Stimulated activated CD4-positive, alpha-beta T cell treated with anti-CD3 and anti-CD28 coated beads, Interleukin-4, amount 100 ng/mL, for 48 hours (primary cell): ENCODE data around the gene LRP5.

Experiments used
- DNase-seq, 2 donors: peaks; one replicate each; pipeline ENCODE4 v3.0.0-alpha.2; 2020; ENCODE audit warnings: low read depth in 2 of 2

LRP5 gene

GRCh38 chr11:68347345-68347744 lies 35.0 kb downstream of the LRP5 start:
- DNase-seq, result no peak

- no peak for DNase-seq
These were observed 35.5 kb downstream of the LRP5 start for GRCh38 chr11:68347841-68348240.

DNA sequence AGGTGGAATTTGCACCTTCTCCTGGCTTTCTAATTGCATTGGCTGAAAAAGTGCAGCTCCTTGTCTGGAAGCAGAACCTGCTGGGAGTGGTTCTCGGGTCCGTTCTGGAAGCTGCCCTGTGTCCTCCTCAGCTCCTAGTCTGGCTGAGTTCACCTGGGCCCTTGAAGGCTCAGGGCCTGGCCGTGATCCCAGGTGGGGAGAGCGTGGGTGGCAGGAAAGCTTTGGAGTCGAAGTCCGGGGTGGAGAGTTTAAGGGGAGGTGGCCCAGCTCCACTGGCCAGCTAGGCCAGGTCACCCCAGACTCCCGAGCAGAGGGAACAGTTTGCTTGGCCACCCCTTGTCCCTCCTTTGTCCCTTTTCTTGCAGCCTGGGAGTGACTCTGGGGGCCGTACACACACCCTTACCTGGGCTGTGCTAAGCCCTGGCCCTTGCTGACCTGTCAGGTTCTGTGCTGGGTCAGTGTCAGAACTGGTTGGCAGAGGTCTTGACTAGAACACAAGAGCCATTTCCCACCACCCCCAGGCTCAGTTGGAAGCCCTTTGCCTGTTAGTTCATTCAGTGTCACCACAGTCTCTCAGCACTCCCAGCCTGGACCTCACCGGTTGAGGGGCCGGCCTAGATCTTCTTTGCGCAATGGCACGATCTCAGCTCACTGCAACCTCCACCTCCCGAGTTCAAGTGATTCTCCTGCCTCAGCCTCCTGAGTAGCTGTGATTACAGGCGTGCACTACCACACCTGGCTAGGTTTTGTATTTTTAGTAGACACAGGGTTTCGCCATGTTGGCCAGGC lies 37.3 kb downstream of the LRP5 start:
- DNase-seq, result no peak

- no peak for DNase-seq
These were observed 38.5 kb downstream of the LRP5 start for GRCh38 chr11:68350759-68351449.

DNA sequence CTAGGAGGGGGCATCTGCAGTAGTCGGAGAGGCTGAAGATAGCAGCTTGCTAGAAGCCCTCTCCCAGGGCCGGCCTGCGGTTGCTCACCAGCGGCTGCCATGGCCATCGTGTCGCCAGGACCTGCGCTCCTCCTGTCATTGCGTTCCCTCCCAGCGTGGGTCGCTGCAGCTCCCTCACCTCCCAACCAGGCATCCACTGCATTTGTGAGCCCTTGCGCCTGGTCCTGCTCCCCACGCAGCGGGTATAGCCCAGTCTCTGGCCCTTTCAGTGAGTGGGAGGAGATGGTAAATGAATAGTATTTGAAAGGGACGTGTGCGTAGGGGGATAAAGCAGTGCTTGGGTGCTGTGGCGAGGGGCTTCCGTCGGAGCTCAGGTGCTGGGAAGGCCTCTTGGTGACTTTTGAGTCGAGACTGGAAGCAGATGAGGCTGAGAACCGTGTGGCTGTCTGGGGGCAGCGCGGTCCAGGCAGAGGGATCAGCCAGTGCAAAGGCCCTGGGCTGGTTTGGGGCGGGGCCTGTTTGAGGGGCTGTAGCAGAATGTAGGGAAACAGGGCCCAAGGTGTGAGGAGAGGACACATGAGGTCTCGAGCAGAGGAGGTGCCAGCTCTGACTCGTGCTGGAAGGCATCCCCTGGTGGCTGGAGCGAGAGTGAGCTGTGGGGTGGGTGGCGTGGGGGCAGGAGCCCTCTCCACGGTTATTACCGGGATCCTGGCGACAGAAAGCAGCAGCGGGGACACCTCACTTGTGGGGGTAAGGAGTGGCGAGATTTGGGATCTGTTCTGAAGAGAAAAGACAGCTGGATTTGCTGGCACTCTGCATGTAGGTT lies 39.3 kb downstream of the LRP5 start:
- DNase-seq, result no peak

DNA sequence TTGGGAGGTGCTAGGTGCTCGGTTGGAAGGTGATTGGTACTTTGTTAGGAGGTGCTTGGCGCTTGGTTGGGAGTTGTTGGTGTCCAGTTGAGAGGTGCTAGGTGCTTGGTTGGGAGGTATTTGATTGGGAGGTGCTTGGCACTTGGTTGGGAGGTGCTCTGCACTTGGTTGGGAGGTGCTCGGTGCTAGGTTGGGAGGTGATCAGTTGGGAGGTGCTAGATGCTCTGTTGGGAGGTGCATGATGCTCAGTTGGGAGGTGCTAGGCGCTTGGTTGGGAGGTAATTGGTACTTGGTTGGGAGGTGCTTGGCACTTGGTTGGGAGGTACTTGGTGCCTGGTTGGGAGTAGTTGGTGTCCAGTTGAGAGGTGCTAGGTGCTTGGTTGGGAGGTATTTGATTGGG lies 40.2 kb downstream of the LRP5 start:
- DNase-seq, result no peak

DNA sequence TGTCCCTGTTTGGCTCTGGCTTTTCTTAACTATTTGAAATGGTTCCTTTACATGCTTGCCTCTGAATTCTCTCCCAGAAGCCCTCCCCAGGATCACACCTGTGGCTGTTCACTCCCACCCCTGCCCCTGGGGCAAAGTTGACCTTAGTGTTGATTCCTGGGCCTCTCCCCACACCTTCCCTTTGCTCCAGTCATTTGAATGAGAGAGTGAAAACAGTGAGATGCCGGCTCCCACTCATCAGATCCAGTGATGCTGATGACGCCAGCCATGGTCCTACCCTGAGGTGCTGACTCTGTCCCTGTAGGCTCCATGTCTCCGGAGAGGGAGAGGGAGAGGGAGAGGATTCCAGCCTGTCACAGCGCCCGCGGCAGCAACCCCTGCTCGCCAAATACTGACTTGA lies 40.7 kb downstream of the LRP5 start:
- DNase-seq, result no peak

- DNase-seq, result no peak
These were observed 41.3 kb downstream of the LRP5 start for GRCh38 chr11:68353669-68354068.

- no peak for DNase-seq
These were observed 41.9 kb downstream of the LRP5 start for GRCh38 chr11:68354148-68354872.

DNA sequence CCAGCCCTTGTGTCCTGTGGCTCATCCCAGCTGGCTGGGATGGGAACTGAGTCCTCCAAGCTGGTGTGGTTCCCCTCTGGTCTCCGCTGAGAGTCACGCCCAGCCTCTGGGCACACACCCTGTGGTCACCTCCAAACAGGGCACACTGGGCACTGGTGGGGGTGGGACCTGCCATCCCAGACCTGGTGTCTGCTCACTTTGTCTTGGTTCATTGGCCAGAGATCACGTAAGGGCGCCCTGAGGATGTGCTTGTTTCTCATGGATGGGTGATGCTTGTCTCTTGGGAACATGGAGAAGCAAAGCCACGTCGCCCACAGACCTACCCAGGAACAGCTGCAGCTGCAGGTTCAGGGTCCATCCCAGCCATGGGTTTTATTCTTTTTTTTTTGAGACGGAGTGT lies 43.1 kb downstream of the LRP5 start:
- no peak for DNase-seq

- no peak for DNase-seq
These were observed 45.2 kb downstream of the LRP5 start for GRCh38 chr11:68357568-68357967.

- no peak for DNase-seq
These were observed 46.0 kb downstream of the LRP5 start for GRCh38 chr11:68358416-68358815.

DNA sequence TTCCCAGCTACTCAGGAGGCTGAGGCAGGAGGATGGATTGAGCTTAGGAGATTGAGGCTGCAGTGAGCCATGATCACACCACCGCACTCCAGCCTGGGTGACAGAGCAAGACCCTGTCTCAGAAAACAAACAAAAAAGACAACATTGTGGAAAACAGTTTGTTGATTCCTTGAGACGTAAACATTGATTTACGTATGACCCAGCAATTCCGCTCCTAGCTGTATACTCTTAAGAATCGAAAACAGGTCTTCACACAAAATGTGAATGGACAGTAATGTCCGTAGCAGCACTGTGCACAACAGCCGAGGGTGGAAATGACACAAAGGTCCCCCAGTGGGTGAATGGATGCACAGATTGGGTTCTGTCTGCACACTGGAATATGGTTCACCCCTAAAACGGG lies 49.3 kb downstream of the LRP5 start:
- no peak for DNase-seq

- DNase-seq, result no peak
These were observed 50.5 kb downstream of the LRP5 start for GRCh38 chr11:68362801-68363379.

GRCh38 chr11:68363776-68364175 lies 51.4 kb downstream of the LRP5 start:
- no peak for DNase-seq

GRCh38 chr11:68364581-68364980 lies 52.2 kb downstream of the LRP5 start:
- no peak for DNase-seq

DNA sequence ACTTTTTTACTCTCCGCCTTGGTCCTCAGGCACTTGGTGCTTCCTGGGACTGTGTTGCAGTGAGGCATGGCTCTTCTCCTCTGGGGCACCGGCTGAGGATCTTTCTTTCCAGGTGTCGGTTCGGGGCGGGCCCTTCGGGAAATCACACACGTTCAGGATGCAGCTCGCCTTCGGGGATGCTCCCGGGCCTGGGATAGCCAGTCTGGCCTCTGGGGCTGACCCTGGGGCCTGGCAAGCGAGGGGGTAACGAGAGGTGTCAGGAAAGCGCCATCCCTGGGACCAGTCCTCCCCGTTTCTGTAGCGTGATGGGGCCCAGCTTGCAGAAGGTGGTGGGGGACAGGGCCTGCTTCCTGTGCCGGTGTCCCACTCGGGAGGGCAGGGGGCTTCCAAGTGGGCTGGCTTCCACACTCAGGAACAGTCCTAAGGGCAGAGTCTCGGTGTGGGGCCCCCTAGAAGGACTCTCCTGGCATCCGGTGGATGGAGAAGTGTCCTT lies 53.6 kb downstream of the LRP5 start:
- DNase-seq, result no peak

- DNase-seq, result no peak
These were observed 54.9 kb downstream of the LRP5 start for GRCh38 chr11:68367252-68367651.

DNA sequence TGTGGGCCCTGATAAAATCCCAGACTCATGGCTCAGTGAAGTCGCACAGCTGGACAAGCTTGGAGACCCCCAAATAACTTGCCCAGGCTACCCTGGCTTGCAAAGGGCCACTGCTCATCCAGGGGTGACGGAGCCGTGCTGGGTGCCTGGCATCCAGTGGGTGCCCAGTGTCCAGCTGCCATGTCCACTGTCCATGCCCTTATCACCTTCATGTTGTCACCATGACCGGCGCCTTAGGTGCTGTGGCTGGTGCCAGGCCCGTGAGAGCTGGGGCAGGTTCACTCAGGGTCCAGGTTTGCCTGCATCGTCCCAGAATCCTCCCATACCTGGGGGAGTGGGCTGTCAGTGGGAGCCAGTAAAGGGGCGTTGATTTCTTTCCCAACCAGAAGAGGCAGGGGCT lies 57.4 kb downstream of the LRP5 start:
- DNase-seq, result no peak

- no peak for DNase-seq
These were observed 58.1 kb downstream of the LRP5 start for GRCh38 chr11:68370211-68371111.
